ENCODE data around the gene ERCC5.

ERCC5 gene

GRCh38 chr13:102875256-102875655 is 29.4 kb downstream of the ERCC5 start:
- peaks cover 13% of the 10 kb centered on the region for H3K36me3 ChIP-seq (ENCODE audit: control insufficient read depth, insufficient read depth, low read length)
- no peak overlapping the region for H3K4me3 ChIP-seq (ENCODE audit: low read length)
- H3K4me1 ChIP-seq (ENCODE audit: control insufficient read depth, insufficient read depth, low read length): no peaks in the 10 kb centered on the region
- H3K27me3 ChIP-seq (ENCODE audit: control insufficient read depth, insufficient read depth, low read length): no peaks in the 10 kb centered on the region
- no peak overlapping the region for H3K9ac ChIP-seq (ENCODE audit: low read length)
- no peak overlapping the region for H3K27ac ChIP-seq (ENCODE audit: low read depth, low read length)

- Histone ChIP-seq H3K27ac (ENCODE audit: low read depth, low read length) (no peak overlapping the region), H3K4me1 (ENCODE audit: control insufficient read depth, insufficient read depth, low read length) (no peaks in the 10 kb centered on the region), H3K9ac (ENCODE audit: low read length) (no peak overlapping the region), H3K27me3 (ENCODE audit: control insufficient read depth, insufficient read depth, low read length) (no peaks in the 10 kb centered on the region), H3K36me3 (ENCODE audit: control insufficient read depth, insufficient read depth, low read length) (peaks cover 13% of the 10 kb centered on the region), H3K4me3 (ENCODE audit: low read length) (no peak overlapping the region)
These were observed 31.5 kb downstream of the ERCC5 start for GRCh38 chr13:102877303-102877702.

- H3K4me3 ChIP-seq (ENCODE audit: low read length): no peak overlapping the region
- no peaks in the 10 kb centered on the region for H3K27me3 ChIP-seq (ENCODE audit: control insufficient read depth, insufficient read depth, low read length)
- H3K27ac ChIP-seq (ENCODE audit: low read depth, low read length): no peak overlapping the region
- H3K36me3 ChIP-seq (ENCODE audit: control insufficient read depth, insufficient read depth, low read length): peaks cover 11% of the 10 kb centered on the region
- H3K4me1 ChIP-seq (ENCODE audit: control insufficient read depth, insufficient read depth, low read length): no peaks in the 10 kb centered on the region
- no peak overlapping the region for H3K9ac ChIP-seq (ENCODE audit: low read length)
These were observed 32.6 kb downstream of the ERCC5 start for GRCh38 chr13:102878481-102878880.

DNA sequence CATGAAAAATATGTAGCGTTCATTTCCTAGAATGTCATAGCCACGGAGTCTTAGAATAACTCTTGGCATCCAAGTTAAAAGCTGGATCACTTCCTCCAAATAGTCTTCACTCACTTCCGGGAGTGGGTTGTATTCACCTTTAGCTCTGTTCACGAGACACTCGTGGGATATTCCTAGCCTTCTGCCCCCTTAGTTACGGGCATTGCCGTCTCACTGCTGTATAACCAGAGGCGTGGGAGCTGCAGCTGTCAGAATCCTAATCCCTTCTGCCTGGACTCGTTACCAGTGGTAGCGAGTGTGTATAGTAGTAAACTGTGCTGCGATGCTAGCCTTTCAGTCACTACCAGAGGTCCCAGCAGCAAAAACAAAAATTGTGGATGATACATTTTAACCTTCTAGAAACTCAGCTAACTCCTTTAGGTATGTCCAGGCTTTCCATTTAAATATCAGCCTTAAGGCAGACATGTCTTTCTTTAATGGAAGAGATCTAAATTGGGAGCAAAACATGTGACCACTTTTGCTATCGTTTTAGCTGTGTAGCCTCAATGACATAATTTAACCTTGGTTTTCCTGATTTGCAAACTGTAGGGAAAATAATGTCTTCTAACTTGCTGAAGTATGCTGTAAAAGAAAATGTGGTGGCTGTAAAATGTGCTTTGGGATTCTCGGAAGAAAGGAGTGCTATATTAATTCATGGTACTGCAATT is 34.1 kb downstream of the ERCC5 start:
- H3K4me1 ChIP-seq (ENCODE audit: control insufficient read depth, insufficient read depth, low read length): no peaks in the 10 kb centered on the region
- H3K36me3 ChIP-seq (ENCODE audit: control insufficient read depth, insufficient read depth, low read length): peaks cover 11% of the 10 kb centered on the region
- H3K27ac ChIP-seq (ENCODE audit: low read depth, low read length): no peak overlapping the region
- no peak overlapping the region for H3K9ac ChIP-seq (ENCODE audit: low read length)
- H3K27me3 ChIP-seq (ENCODE audit: control insufficient read depth, insufficient read depth, low read length): no peaks in the 10 kb centered on the region
- no peak overlapping the region for H3K4me3 ChIP-seq (ENCODE audit: low read length)

- Histone ChIP-seq H3K4me1 (ENCODE audit: control insufficient read depth, insufficient read depth, low read length) (no peaks in the 10 kb centered on the region), H3K27ac (ENCODE audit: low read depth, low read length) (no peak overlapping the region), H3K36me3 (ENCODE audit: control insufficient read depth, insufficient read depth, low read length) (no peaks in the 10 kb centered on the region), H3K4me3 (ENCODE audit: low read length) (no peak overlapping the region), H3K9ac (ENCODE audit: low read length) (no peak overlapping the region), H3K27me3 (ENCODE audit: control insufficient read depth, insufficient read depth, low read length) (no peaks in the 10 kb centered on the region)
These were observed 36.2 kb downstream of the ERCC5 start for GRCh38 chr13:102881819-102882686.

DNA sequence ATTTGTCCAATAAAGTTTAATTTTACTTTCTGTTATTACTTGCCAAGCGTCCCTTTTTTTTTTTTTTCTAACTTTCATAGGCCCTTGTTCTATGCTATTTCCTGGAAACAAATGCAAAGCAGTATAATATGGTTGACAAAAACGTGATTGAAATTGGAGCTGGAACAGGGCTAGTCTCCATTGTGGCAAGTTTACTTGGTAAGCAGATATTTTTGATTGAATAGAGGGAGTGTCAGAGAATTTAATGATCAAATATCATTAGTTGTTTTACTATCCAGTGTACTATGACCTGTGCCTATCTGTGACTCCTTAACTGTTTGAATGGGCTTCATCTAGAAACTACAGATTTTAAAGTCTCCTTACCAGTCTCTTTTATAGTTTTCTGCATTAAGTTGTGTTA is 46.7 kb downstream of the ERCC5 start:
- H3K27ac ChIP-seq (ENCODE audit: low read depth, low read length): no peak overlapping the region
- no peaks in the 10 kb centered on the region for H3K36me3 ChIP-seq (ENCODE audit: control insufficient read depth, insufficient read depth, low read length)
- no peaks in the 10 kb centered on the region for H3K4me1 ChIP-seq (ENCODE audit: control insufficient read depth, insufficient read depth, low read length)
- no peak overlapping the region for H3K4me3 ChIP-seq (ENCODE audit: low read length)
- no peak overlapping the region for H3K9ac ChIP-seq (ENCODE audit: low read length)
- H3K27me3 ChIP-seq (ENCODE audit: control insufficient read depth, insufficient read depth, low read length): no peaks in the 10 kb centered on the region

DNA sequence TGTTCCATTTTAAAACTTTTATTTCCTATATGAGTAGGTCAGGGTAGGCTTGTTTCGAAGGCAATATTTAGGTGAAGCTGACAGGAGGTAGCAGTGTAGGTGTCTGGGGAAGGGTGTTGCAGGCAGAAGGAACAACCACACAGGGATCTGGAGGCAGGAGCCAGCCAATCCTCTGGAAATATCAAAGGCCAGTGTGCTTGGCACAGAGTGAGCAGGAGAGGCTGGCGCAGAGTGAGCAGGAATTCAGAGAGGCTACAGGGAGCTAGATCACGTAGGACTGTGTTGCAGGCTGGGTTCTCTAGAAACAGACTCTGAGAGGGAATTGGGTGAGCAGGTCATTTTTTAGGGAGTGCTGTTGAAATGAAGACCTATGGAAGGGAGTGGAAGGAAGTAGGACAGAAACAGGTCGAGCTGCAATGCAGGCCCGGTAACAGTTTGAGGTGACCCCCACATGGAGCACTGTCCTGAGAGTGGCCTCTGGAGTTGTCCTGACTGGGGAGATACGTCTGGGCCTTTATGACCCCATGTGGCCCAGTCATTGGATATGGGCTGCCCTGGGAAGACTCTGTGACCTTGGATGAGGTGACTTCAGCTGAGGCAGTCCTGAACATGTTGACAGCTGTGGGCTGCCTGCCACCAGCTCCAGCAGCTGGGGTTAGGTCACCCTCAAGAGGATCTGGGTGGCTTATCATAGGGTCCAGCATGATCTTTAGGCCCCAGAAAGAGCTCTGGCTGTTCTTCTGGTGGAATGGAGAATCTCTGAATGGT is 51.7 kb downstream of the ERCC5 start:
- Histone ChIP-seq H3K4me3 (ENCODE audit: low read length) (no peak overlapping the region), H3K4me1 (ENCODE audit: control insufficient read depth, insufficient read depth, low read length) (no peaks in the 10 kb centered on the region), H3K36me3 (ENCODE audit: control insufficient read depth, insufficient read depth, low read length) (no peaks in the 10 kb centered on the region), H3K27me3 (ENCODE audit: control insufficient read depth, insufficient read depth, low read length) (no peaks in the 10 kb centered on the region), H3K9ac (ENCODE audit: low read length) (no peak overlapping the region), H3K27ac (ENCODE audit: low read depth, low read length) (no peak overlapping the region)

DNA sequence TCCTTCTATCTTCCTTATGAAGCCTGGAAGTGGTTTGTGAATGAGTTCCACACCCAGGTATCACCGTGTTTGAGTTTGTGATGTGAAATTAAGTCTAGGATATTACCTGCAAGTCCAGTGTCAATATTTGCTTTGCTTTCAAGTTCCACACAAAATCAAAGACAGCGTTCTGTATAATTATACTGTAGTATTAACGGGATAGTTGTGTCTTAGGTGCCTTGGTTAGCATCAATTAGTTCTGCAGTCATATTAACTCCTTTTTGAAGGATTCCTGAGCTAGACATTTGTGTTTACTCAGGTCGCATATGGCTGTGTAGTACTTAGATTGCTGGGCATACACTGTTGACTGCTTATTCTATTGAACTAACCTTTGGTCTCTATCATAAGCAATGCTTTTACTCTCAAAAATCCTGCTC is 54.4 kb downstream of the ERCC5 start:
- no peaks in the 10 kb centered on the region for H3K4me1 ChIP-seq (ENCODE audit: control insufficient read depth, insufficient read depth, low read length)

DNA sequence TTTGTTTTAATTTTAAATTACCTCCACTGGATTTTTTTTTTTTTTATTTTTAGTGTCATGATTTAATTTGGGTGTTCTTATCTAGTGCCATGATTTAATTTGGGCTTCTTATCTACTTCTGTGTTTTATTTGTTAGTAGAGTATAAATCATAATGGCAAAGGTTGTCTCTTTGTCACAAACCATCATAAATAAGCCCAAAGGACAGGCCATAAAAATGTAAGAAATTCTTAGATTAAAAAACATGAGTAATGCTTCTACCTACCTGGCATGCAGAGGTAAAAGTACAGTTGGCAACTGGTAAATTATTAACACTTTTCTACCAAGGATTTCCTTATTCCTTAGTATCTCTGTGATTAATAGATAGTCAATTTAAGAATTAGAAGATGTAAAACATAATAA is 55.2 kb downstream of the ERCC5 start:
- Histone ChIP-seq H3K4me1 (ENCODE audit: control insufficient read depth, insufficient read depth, low read length) (no peaks in the 10 kb centered on the region), H3K4me3 (ENCODE audit: low read length) (no peak overlapping the region), H3K36me3 (ENCODE audit: control insufficient read depth, insufficient read depth, low read length) (no peaks in the 10 kb centered on the region), H3K27ac (ENCODE audit: low read depth, low read length) (no peak overlapping the region), H3K9ac (ENCODE audit: low read length) (no peak overlapping the region), H3K27me3 (ENCODE audit: control insufficient read depth, insufficient read depth, low read length) (no peaks in the 10 kb centered on the region)

More for the DNA sequence above, 54.4 kb downstream of the ERCC5 start:
- no peak overlapping the region for H3K4me3 ChIP-seq (ENCODE audit: low read length)
- H3K9ac ChIP-seq (ENCODE audit: low read length): no peak overlapping the region
- H3K27ac ChIP-seq (ENCODE audit: low read depth, low read length): no peak overlapping the region
- no peaks in the 10 kb centered on the region for H3K36me3 ChIP-seq (ENCODE audit: control insufficient read depth, insufficient read depth, low read length)
- H3K27me3 ChIP-seq (ENCODE audit: control insufficient read depth, insufficient read depth, low read length): no peaks in the 10 kb centered on the region

DNA sequence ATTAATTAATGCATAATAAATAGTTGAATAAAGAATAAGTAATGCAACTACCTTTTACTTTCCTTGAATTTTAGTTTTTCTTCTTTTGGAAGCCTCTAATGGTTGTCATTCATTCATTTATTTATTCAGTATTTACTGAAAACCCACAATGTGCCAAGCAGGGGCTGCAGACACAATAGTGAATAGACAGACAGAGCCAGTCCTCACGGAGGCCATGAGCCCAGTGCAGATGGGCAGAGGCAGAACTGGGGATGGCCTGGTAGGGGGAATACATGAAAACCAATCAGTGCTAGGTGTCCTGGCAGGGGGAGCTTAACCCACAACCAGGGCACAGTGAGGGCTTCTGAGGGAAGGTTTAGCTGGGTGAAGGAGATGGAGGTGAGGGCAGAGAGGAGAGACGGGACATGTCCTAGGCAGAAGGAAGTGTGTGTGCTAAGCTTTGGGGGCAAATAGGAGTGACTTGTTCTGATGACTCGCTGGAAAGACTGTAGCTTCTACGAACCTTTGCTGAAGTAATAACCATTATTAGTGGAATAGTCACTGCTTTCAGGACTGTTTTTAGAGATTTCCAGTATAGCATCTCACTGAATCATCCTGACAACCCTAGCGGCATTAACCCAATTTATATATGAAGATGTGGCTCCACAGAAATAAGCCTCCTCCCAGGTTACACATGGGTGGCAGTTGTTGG is 55.9 kb downstream of the ERCC5 start:
- Histone ChIP-seq H3K27me3 (ENCODE audit: control insufficient read depth, insufficient read depth, low read length) (no peaks in the 10 kb centered on the region), H3K36me3 (ENCODE audit: control insufficient read depth, insufficient read depth, low read length) (no peaks in the 10 kb centered on the region), H3K27ac (ENCODE audit: low read depth, low read length) (no peak overlapping the region)

GRCh38 chr13:102902789-102903347 is 57.0 kb downstream of the ERCC5 start:
- Histone ChIP-seq H3K9ac (ENCODE audit: low read length) (no peak overlapping the region), H3K4me1 (ENCODE audit: control insufficient read depth, insufficient read depth, low read length) (no peaks in the 10 kb centered on the region), H3K27me3 (ENCODE audit: control insufficient read depth, insufficient read depth, low read length) (no peaks in the 10 kb centered on the region), H3K36me3 (ENCODE audit: control insufficient read depth, insufficient read depth, low read length) (no peaks in the 10 kb centered on the region), H3K27ac (ENCODE audit: low read depth, low read length) (no peak overlapping the region), H3K4me3 (ENCODE audit: low read length) (no peak overlapping the region)

More for the DNA sequence above, 55.9 kb downstream of the ERCC5 start:
- no peak overlapping the region for H3K4me3 ChIP-seq (ENCODE audit: low read length)
- no peaks in the 10 kb centered on the region for H3K4me1 ChIP-seq (ENCODE audit: control insufficient read depth, insufficient read depth, low read length)
- H3K9ac ChIP-seq (ENCODE audit: low read length): no peak overlapping the region
